DND-41 (cell line): ENCODE measurements around the gene TULP4.

Experiments
- EZH2 ChIP-seq: IDR thresholded peaks from 3 replicates; pipeline ENCODE4 v1.6.1; 2012; ENCODE audit warnings: borderline replicate concordance, low read depth, mild to moderate bottlenecking, moderate library complexity, low read length, inconsistent platforms; ENCODE audit not compliant: severe bottlenecking
- TF ChIP-seq, protein P1 (sequence below): IDR thresholded peaks from 2 replicates; pipeline ENCODE4 v1.5.1; 2012; ENCODE audit warnings: borderline replicate concordance, low read length, moderate library complexity, mild to moderate bottlenecking; ENCODE audit not compliant: poor library complexity, severe bottlenecking; ENCODE audit errors: extremely low read depth

DNA sequence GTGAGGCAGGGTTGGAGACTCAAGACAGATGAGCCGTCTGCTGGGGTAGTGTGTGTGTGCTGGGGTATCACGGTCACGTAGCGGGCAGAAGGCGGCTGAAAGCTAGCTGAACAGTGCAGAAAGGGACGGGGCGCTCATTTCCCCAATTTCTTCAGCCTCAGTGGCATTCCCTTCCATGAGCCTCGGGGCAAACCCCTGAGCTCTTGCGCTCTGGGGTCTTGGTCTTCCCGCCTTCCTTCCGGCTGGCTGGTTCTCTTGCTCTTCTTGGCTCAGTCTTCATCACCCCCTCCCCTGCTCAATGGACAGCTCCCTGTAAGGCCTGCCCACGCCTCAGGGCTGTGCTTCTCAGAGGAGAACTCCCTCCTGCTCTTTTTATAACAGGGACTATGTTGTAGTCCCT, 232.2 kb downstream of the TULP4 start:
- TF ChIP-seq, protein P1, sequence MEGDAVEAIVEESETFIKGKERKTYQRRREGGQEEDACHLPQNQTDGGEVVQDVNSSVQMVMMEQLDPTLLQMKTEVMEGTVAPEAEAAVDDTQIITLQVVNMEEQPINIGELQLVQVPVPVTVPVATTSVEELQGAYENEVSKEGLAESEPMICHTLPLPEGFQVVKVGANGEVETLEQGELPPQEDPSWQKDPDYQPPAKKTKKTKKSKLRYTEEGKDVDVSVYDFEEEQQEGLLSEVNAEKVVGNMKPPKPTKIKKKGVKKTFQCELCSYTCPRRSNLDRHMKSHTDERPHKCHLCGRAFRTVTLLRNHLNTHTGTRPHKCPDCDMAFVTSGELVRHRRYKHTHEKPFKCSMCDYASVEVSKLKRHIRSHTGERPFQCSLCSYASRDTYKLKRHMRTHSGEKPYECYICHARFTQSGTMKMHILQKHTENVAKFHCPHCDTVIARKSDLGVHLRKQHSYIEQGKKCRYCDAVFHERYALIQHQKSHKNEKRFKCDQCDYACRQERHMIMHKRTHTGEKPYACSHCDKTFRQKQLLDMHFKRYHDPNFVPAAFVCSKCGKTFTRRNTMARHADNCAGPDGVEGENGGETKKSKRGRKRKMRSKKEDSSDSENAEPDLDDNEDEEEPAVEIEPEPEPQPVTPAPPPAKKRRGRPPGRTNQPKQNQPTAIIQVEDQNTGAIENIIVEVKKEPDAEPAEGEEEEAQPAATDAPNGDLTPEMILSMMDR: no peak
- TF ChIP-seq EZH2: no peak
